ENCODE data around the gene ADAMTS17. TPM values are rescaled to one million over a fixed set of nuclear protein-coding genes. Genes with fewer than 3 reads are reported as not detected.

Gene ADAMTS17
- total RNA-seq, 1 experiment from 2014 or later = 1.5 TPM

- no TSS peak for BruUV-seq (replicated peaks)
- intact Hi-C loops (cut with micrococcal nuclease; ENCODE audit: unreplicated experiment) = no loop called here
- DNase-seq = no peak
Observed at GRCh38 chr15:100037901-100038300, 303.9 kb downstream of the ADAMTS17 start.

GRCh38 chr15:100036015-100036414, 305.8 kb downstream of the ADAMTS17 start:
- Histone ChIP-seq H3K4me3 (ENCODE audit: low read depth, low read length) (no peak overlapping the region), H3K9me3 (no peaks in the 10 kb centered on the region), H3K4me1 (no peaks in the 10 kb centered on the region), H3K27me3 (replicated peaks; ENCODE audit: control insufficient read depth, insufficient read depth, low read length) (no peaks in the 10 kb centered on the region), H3K36me3 (ENCODE audit: control insufficient read depth, insufficient read depth, low read length) (no peaks in the 10 kb centered on the region)
- H3K4me3 Mint-ChIP-seq (ENCODE audit: unreplicated experiment) = no peak overlapping the region
- no peaks in the 10 kb centered on the region for H3K36me3 Mint-ChIP-seq (ENCODE audit: insufficient read depth, unreplicated experiment)
- BruUV-seq (replicated peaks) = no TSS peak
- POLR2A ChIA-PET = no interaction called here
- DNase-seq = no peak
- intact Hi-C loops (cut with micrococcal nuclease; ENCODE audit: unreplicated experiment) = no loop called here
- H3K27ac Mint-ChIP-seq (ENCODE audit: unreplicated experiment) = no peak overlapping the region
- H3K9me3 Mint-ChIP-seq (ENCODE audit: unreplicated experiment) = no peaks in the 10 kb centered on the region
- CTCF ChIA-PET = no interaction called here
- H3K27me3 Mint-ChIP-seq (ENCODE audit: insufficient read depth, unreplicated experiment) = no peaks in the 10 kb centered on the region
- H3K4me1 Mint-ChIP-seq (ENCODE audit: low read depth, unreplicated experiment) = peaks cover 7% of the 10 kb centered on the region
- no peak for TF ChIP-seq CTCF (IDR thresholded peaks at IDR 0.05; ENCODE audit: insufficient read depth in 1 of 2, low read depth in 1 of 2, low read length in 1 of 2, severe bottlenecking in 1 of 2, unreplicated experiment in 1 of 2)

More at GRCh38 chr15:100037901-100038300, 303.9 kb downstream of the ADAMTS17 start:
- H3K27me3 ChIP-seq (replicated peaks; ENCODE audit: control insufficient read depth, insufficient read depth, low read length) = no peaks in the 10 kb centered on the region
- H3K27ac Mint-ChIP-seq (ENCODE audit: unreplicated experiment) = no peak overlapping the region
- no peaks in the 10 kb centered on the region for H3K27me3 Mint-ChIP-seq (ENCODE audit: insufficient read depth, unreplicated experiment)
- no peaks in the 10 kb centered on the region for H3K4me1 ChIP-seq
- ChIA-PET CTCF (no interaction called here), POLR2A (no interaction called here)
- no peaks in the 10 kb centered on the region for H3K9me3 Mint-ChIP-seq (ENCODE audit: unreplicated experiment)
- H3K36me3 Mint-ChIP-seq (ENCODE audit: insufficient read depth, unreplicated experiment) = no peaks in the 10 kb centered on the region
- no peak for TF ChIP-seq CTCF (IDR thresholded peaks at IDR 0.05; ENCODE audit: insufficient read depth in 1 of 2, low read depth in 1 of 2, low read length in 1 of 2, severe bottlenecking in 1 of 2, unreplicated experiment in 1 of 2)
- no peaks in the 10 kb centered on the region for H3K9me3 ChIP-seq
- no peaks in the 10 kb centered on the region for H3K4me1 Mint-ChIP-seq (ENCODE audit: low read depth, unreplicated experiment)
- H3K4me3 Mint-ChIP-seq (ENCODE audit: unreplicated experiment) = no peak overlapping the region
- no peaks in the 10 kb centered on the region for H3K36me3 ChIP-seq (ENCODE audit: control insufficient read depth, insufficient read depth, low read length)
- no peak overlapping the region for H3K4me3 ChIP-seq (ENCODE audit: low read depth, low read length)

- POLR2A ChIA-PET = no interaction called here
- no TSS peak for BruUV-seq (replicated peaks)
- no peak overlapping the region for H3K4me3 Mint-ChIP-seq (ENCODE audit: unreplicated experiment)
Observed at GRCh38 chr15:100034191-100034590, 307.6 kb downstream of the ADAMTS17 start.

More at GRCh38 chr15:100034191-100034590, 307.6 kb downstream of the ADAMTS17 start:
- H3K9me3 ChIP-seq = no peaks in the 10 kb centered on the region
- no peaks in the 10 kb centered on the region for H3K4me1 ChIP-seq
- H3K36me3 ChIP-seq (ENCODE audit: control insufficient read depth, insufficient read depth, low read length) = no peaks in the 10 kb centered on the region
- Mint-ChIP-seq H3K9me3 (ENCODE audit: unreplicated experiment) (peaks cover 2% of the 10 kb centered on the region), H3K4me1 (ENCODE audit: low read depth, unreplicated experiment) (peaks cover 7% of the 10 kb centered on the region), H3K27me3 (ENCODE audit: insufficient read depth, unreplicated experiment) (no peaks in the 10 kb centered on the region), H3K27ac (ENCODE audit: unreplicated experiment) (no peak overlapping the region), H3K36me3 (ENCODE audit: insufficient read depth, unreplicated experiment) (no peaks in the 10 kb centered on the region)
- no peak for TF ChIP-seq CTCF (IDR thresholded peaks at IDR 0.05; ENCODE audit: insufficient read depth in 1 of 2, low read depth in 1 of 2, low read length in 1 of 2, severe bottlenecking in 1 of 2, unreplicated experiment in 1 of 2)
- CTCF ChIA-PET = no interaction called here
- no peak for DNase-seq
- intact Hi-C loops (cut with micrococcal nuclease; ENCODE audit: unreplicated experiment) = no loop called here
- H3K27me3 ChIP-seq (replicated peaks; ENCODE audit: control insufficient read depth, insufficient read depth, low read length) = no peaks in the 10 kb centered on the region
- H3K4me3 ChIP-seq (ENCODE audit: low read depth, low read length) = no peak overlapping the region
